Stimulated activated naive CD4-positive, alpha-beta T cell treated with Interleukin-2 at 50 U/mL for 16 hours (primary cell): ENCODE measurements around the gene CYTH1.

Source experiments
- DNase-seq: peaks from one replicate; lab custom pipeline; 2025; lab: John Stamatoyannopoulos, UW

The CYTH1 gene

GRCh38 chr17:78650093-78650715 is 131.9 kb downstream of the CYTH1 start:
- no peak for DNase-seq

- no peak for DNase-seq
Measured at GRCh38 chr17:78648293-78648692, 133.8 kb downstream of the CYTH1 start.

GRCh38 chr17:78647032-78647431 is 135.0 kb downstream of the CYTH1 start:
- no peak for DNase-seq

GRCh38 chr17:78645421-78646295 is 136.4 kb downstream of the CYTH1 start:
- peak; percentile 46 for DNase-seq

GRCh38 chr17:78644931-78645351 is 137.1 kb downstream of the CYTH1 start:
- DNase-seq: no peak

GRCh38 chr17:78644224-78644623 is 137.8 kb downstream of the CYTH1 start:
- DNase-seq: no peak

- no peak for DNase-seq
Measured at GRCh38 chr17:78643326-78643725, 138.7 kb downstream of the CYTH1 start.

- DNase-seq: no peak
Measured at GRCh38 chr17:78642707-78643106, 139.4 kb downstream of the CYTH1 start.

GRCh38 chr17:78641666-78642065 is 140.4 kb downstream of the CYTH1 start:
- DNase-seq: no peak

- DNase-seq: no peak
Measured at GRCh38 chr17:78641243-78641642, 140.8 kb downstream of the CYTH1 start.

GRCh38 chr17:78640700-78641099 is 141.4 kb downstream of the CYTH1 start:
- no peak for DNase-seq

GRCh38 chr17:78637643-78638420 is 144.2 kb downstream of the CYTH1 start:
- DNase-seq: no peak

- no peak for DNase-seq
Measured at GRCh38 chr17:78637146-78637545, 144.9 kb downstream of the CYTH1 start.

GRCh38 chr17:78634154-78634553 is 147.9 kb downstream of the CYTH1 start:
- DNase-seq: no peak

- DNase-seq: no peak
Measured at GRCh38 chr17:78629436-78629995, 152.6 kb downstream of the CYTH1 start.

GRCh38 chr17:78628547-78629435 is 153.3 kb downstream of the CYTH1 start:
- no peak for DNase-seq

GRCh38 chr17:78624324-78625151 is 157.5 kb downstream of the CYTH1 start:
- DNase-seq: no peak
